Body of pancreas (tissue), 4 donors: ENCODE data around the gene SLC50A1.

Source experiments
- CTCF ChIP-seq, 7 experiments: fragments of 450-650 bp in 4 of 7; fragments of 200-600 bp in 3 of 7; sonication (generic) in 3 of 7; IDR thresholded peaks; one replicate each; pipeline ENCODE4 v1.5.1; 2016 to 2019; ENCODE audit warnings: antibody characterized with exemption in 7 of 7
- POLR2A ChIP-seq, 3 donors: fragments of 450-650 bp; IDR thresholded peaks; one replicate each; pipeline ENCODE4 v1.6.1; 2016; ENCODE audit warnings: antibody characterized with exemption in 3 of 3, mild to moderate bottlenecking in 2 of 3

- TF ChIP-seq CTCF (IDR thresholded peaks at IDR 0.05) (no peak), POLR2A (IDR thresholded peaks at IDR 0.05) (no peak)
Observed at GRCh38 chr1:155124503-155125463, 10.9 kb upstream of the SLC50A1 start.
